T-helper 1 cell treated with Interleukin-12 subunit alpha and Interleukin-12 subunit beta and Interleukin-4 antibody, amounts not matched to agents 30 ng/mL and 1 ng/mL, for 36 hours (primary cell): ENCODE data around the gene NOS1AP. TPM values are rescaled to one million over a fixed set of nuclear protein-coding genes. Genes with fewer than 3 reads are reported as not detected.

ENCODE experiments used
- intact Hi-C: fragments of 100-400 bp; cut with micrococcal nuclease; formaldehyde crosslinking; loops from one replicate; pipeline ENCODE4 v1.15.1; 2024
- total RNA-seq: library from RNA; stranded (reverse); gene quantifications from 2 replicates; pipeline ENCODE4 v1.2.3, GENCODE V29; 2022

The NOS1AP gene
- total RNA-seq, 1 donor from 2014 or later: not detected

GRCh38 chr1:162135271-162135775 is 65.8 kb downstream of the NOS1AP start:
- intact Hi-C loops: no loop called here

- intact Hi-C loops: no loop called here
These were observed 67.3 kb downstream of the NOS1AP start for GRCh38 chr1:162136760-162137159.

GRCh38 chr1:162137179-162137960 is 67.9 kb downstream of the NOS1AP start:
- intact Hi-C loops: no loop called here

GRCh38 chr1:162138112-162138511 is 68.6 kb downstream of the NOS1AP start:
- intact Hi-C loops: no loop called here

- intact Hi-C loops: no loop called here
These were observed 69.2 kb downstream of the NOS1AP start for GRCh38 chr1:162138599-162139181.

GRCh38 chr1:162139211-162139610 is 69.7 kb downstream of the NOS1AP start:
- intact Hi-C loops: no loop called here

- intact Hi-C loops: no loop called here
These were observed 72.0 kb downstream of the NOS1AP start for GRCh38 chr1:162141281-162142054.

- intact Hi-C loops: no loop called here
These were observed 73.5 kb downstream of the NOS1AP start for GRCh38 chr1:162142968-162143367.

- intact Hi-C loops: no loop called here
These were observed 74.8 kb downstream of the NOS1AP start for GRCh38 chr1:162144268-162144667.

GRCh38 chr1:162144853-162145252 is 75.4 kb downstream of the NOS1AP start:
- intact Hi-C loops: no loop called here

- intact Hi-C loops: no loop called here
These were observed 75.9 kb downstream of the NOS1AP start for GRCh38 chr1:162145280-162145965.

- intact Hi-C loops: no loop called here
These were observed 76.6 kb downstream of the NOS1AP start for GRCh38 chr1:162145966-162146696.

GRCh38 chr1:162147760-162148159 is 78.3 kb downstream of the NOS1AP start:
- intact Hi-C loops: no loop called here

GRCh38 chr1:162150112-162150511 is 80.6 kb downstream of the NOS1AP start:
- intact Hi-C loops: no loop called here

- intact Hi-C loops: no loop called here
These were observed 82.7 kb downstream of the NOS1AP start for GRCh38 chr1:162151900-162152829.

- intact Hi-C loops: no loop called here
These were observed 83.9 kb downstream of the NOS1AP start for GRCh38 chr1:162153374-162153773.

- intact Hi-C loops: no loop called here
These were observed 88.0 kb downstream of the NOS1AP start for GRCh38 chr1:162157469-162157868.

GRCh38 chr1:162158624-162159271 is 89.3 kb downstream of the NOS1AP start:
- intact Hi-C loops: no loop called here

GRCh38 chr1:162159515-162159914 is 90.0 kb downstream of the NOS1AP start:
- intact Hi-C loops: no loop called here
